CD8-positive, alpha-beta memory T cell (primary cell): ENCODE measurements around the gene ACTR5. TPM values are rescaled to one million over a fixed set of nuclear protein-coding genes. Genes with fewer than 3 reads are reported as not detected.

Experiments used
- CTCF ChIA-PET: fragments of 350-600 bp; sonication (Branson Sonifier 250); formaldehyde crosslinking; loops from one replicate; lab custom pipeline; 2021; ENCODE audit warnings: antibody characterized with exemption; lab: Charles Lee
- POLR2A ChIA-PET: fragments of 350-600 bp; sonication (Branson Sonifier 250); formaldehyde crosslinking; loops from one replicate; lab custom pipeline; 2021; ENCODE audit warnings: antibody characterized with exemption; lab: Charles Lee
- DNase-seq, 5 donors: peaks; one replicate each; pipeline versions ENCODE4 v3.0.0 to v3.0.0-alpha.2; 2020 to 2022; ENCODE audit warnings: mixed read lengths in 1 of 5
- H3K27ac ChIP-seq: one replicate; pipeline ENCODE4 v1.7.0; 2013; ENCODE audit warnings: low read depth, mild to moderate bottlenecking, low read length, moderate library complexity
- H3K27me3 ChIP-seq: 2 replicates; pipeline ENCODE4 v1.7.0; 2013; ENCODE audit warnings: low read length, mild to moderate bottlenecking; ENCODE audit not compliant: insufficient read depth, poor library complexity, severe bottlenecking
- H3K36me3 ChIP-seq: 2 replicates; pipeline ENCODE4 v1.7.0; 2013; ENCODE audit warnings: mild to moderate bottlenecking, low read length, moderate library complexity; ENCODE audit not compliant: insufficient read depth
- H3K4me1 ChIP-seq: 2 replicates; pipeline ENCODE4 v1.7.0; 2013; ENCODE audit warnings: mild to moderate bottlenecking, low read length, moderate library complexity; ENCODE audit not compliant: insufficient read depth
- H3K4me3 ChIP-seq: 2 replicates; pipeline ENCODE4 v1.7.0; 2013; ENCODE audit warnings: mild to moderate bottlenecking, low read length
- H3K9me3 ChIP-seq: 2 replicates; pipeline ENCODE4 v1.7.0; 2013; ENCODE audit warnings: mild to moderate bottlenecking, low read length
- H3K27ac Mint-ChIP-seq, 8 donors: one replicate each; pipeline ENCODE4 v1.8.0; 2020 to 2021; ENCODE audit warnings: mixed read lengths in 8 of 8, mild to moderate bottlenecking in 6 of 8, inconsistent platforms in 3 of 8, moderate library complexity in 3 of 8
- H3K27me3 Mint-ChIP-seq, 2 donors: one replicate each; pipeline ENCODE4 v1.8.0; 2020 to 2021; ENCODE audit warnings: mixed read lengths in 2 of 2, mild to moderate bottlenecking in 1 of 2, moderate library complexity in 1 of 2
- H3K36me3 Mint-ChIP-seq, 3 donors: one replicate each; pipeline ENCODE4 v1.8.0; 2020 to 2021; ENCODE audit warnings: mixed read lengths in 3 of 3, inconsistent platforms in 1 of 3, mild to moderate bottlenecking in 1 of 3
- H3K4me1 Mint-ChIP-seq, 3 donors: one replicate each; pipeline ENCODE4 v1.8.0; 2020 to 2021; ENCODE audit warnings: mixed read lengths in 3 of 3, inconsistent platforms in 1 of 3, mild to moderate bottlenecking in 1 of 3
- H3K4me3 Mint-ChIP-seq, 7 donors: one replicate each; pipeline ENCODE4 v1.8.0; 2020 to 2021; ENCODE audit warnings: mixed read lengths in 7 of 7, mild to moderate bottlenecking in 6 of 7, moderate library complexity in 4 of 7, inconsistent platforms in 2 of 7
- H3K9me3 Mint-ChIP-seq, 5 donors: one replicate each; pipeline ENCODE4 v1.8.0; 2020 to 2022; ENCODE audit warnings: mixed read lengths in 5 of 5, mild to moderate bottlenecking in 3 of 5, moderate library complexity in 2 of 5, inconsistent platforms in 1 of 5
- polyA plus RNA-seq: library from polyadenylated mRNA; unstranded; fragments of 300-500 nt; fragmentation: Illumina TruSeq; gene quantifications from one replicate; pipeline ENCODE4 v1.2.3, GENCODE V29; 2021
- total RNA-seq, 2 experiments: library from RNA; stranded (reverse); gene quantifications; one replicate each; pipeline ENCODE4 v1.2.3, GENCODE V29; 2021

The ACTR5 gene
- total and polyA plus RNA-seq, 3 experiments from 2014 or later, result 9.5 to 12.6 (median 12.2) TPM

GRCh38 chr20:38730167-38730988 lies 17.9 kb upstream of the ACTR5 start:
- H3K4me1 Mint-ChIP-seq, result peaks cover 49 to 58% (median 58%) of the 10 kb centered on the region in 3 donors
- no peak for DNase-seq
- H3K36me3 ChIP-seq, result no peaks in the 10 kb centered on the region
- H3K4me1 ChIP-seq, result peaks cover 56% of the 10 kb centered on the region
- H3K27ac Mint-ChIP-seq, result peak overlapping the region in 5 of 8 donors; percentile 19 to 84 (median 69)
- H3K9me3 Mint-ChIP-seq, result peaks cover 0 to 13% (median 5%) of the 10 kb centered on the region in 5 donors
- ChIA-PET POLR2A (no interaction called here), CTCF (interaction anchor here (0.7 to 2.5 kb wide), 11 partner anchors 8 to 232 kb away, joined by 3 to 10 read pairs (median 4); partner anchors contain the start of gene DHX35)
- H3K27me3 Mint-ChIP-seq, result peaks cover 91 to 98% of the 10 kb centered on the region in 2 donors
- H3K27ac ChIP-seq, result no peak overlapping the region
- peaks cover 88% of the 10 kb centered on the region for H3K27me3 ChIP-seq
- peak overlapping the region; percentile 81 for H3K4me3 ChIP-seq
- peak overlapping the region; percentile 61 to 85 (median 77) for H3K4me3 Mint-ChIP-seq
- no peaks in the 10 kb centered on the region for H3K9me3 ChIP-seq
- H3K36me3 Mint-ChIP-seq, result peaks cover 0 to 1% (median 0%) of the 10 kb centered on the region in 3 donors

- H3K27ac ChIP-seq, result no peak overlapping the region
- H3K4me1 ChIP-seq, result peaks cover 51% of the 10 kb centered on the region
- ChIA-PET POLR2A (no interaction called here), CTCF (interaction anchor here (0.7 to 2.5 kb wide), 9 partner anchors 9 to 164 kb away, joined by 3 to 10 read pairs (median 4); no protein-coding TSS in a partner anchor)
- H3K4me3 Mint-ChIP-seq, result peak overlapping the region; percentile 44 to 85 (median 77)
- peaks cover 0 to 1% (median 0%) of the 10 kb centered on the region in 3 donors for H3K36me3 Mint-ChIP-seq
- H3K27me3 ChIP-seq, result peaks cover 80% of the 10 kb centered on the region
- peak overlapping the region; percentile 81 for H3K4me3 ChIP-seq
- H3K27ac Mint-ChIP-seq, result peak overlapping the region in 5 of 8 donors; percentile 8 to 76 (median 69)
- peaks cover 43 to 52% (median 51%) of the 10 kb centered on the region in 3 donors for H3K4me1 Mint-ChIP-seq
- peaks cover 0 to 13% (median 5%) of the 10 kb centered on the region in 5 donors for H3K9me3 Mint-ChIP-seq
- H3K9me3 ChIP-seq, result no peaks in the 10 kb centered on the region
- peaks cover 90 to 99% of the 10 kb centered on the region in 2 donors for H3K27me3 Mint-ChIP-seq
- H3K36me3 ChIP-seq, result no peaks in the 10 kb centered on the region
- peak; percentile 64 to 81 (median 70) for DNase-seq
These were observed 17.1 kb upstream of the ACTR5 start for GRCh38 chr20:38730989-38731737.

- Mint-ChIP-seq H3K4me3 (peak overlapping the region in 6 of 7 donors; percentile 3 to 81 (median 72)), H3K4me1 (peaks cover 39 to 48% (median 47%) of the 10 kb centered on the region in 3 donors), H3K9me3 (peaks cover 0 to 13% (median 5%) of the 10 kb centered on the region in 5 donors), H3K36me3 (peaks cover 0 to 1% (median 0%) of the 10 kb centered on the region in 3 donors), H3K27me3 (peaks cover 88 to 96% of the 10 kb centered on the region in 2 donors), H3K27ac (no peak overlapping the region)
- H3K4me3 ChIP-seq, result no peak overlapping the region
- no peaks in the 10 kb centered on the region for H3K9me3 ChIP-seq
- H3K27ac ChIP-seq, result no peak overlapping the region
- POLR2A ChIA-PET, result no interaction called here
- DNase-seq, result peak in 1 of 5 donors; percentile 6
- CTCF ChIA-PET, result no interaction called here
- peaks cover 74% of the 10 kb centered on the region for H3K27me3 ChIP-seq
- peaks cover 45% of the 10 kb centered on the region for H3K4me1 ChIP-seq
- H3K36me3 ChIP-seq, result no peaks in the 10 kb centered on the region
These were observed 16.5 kb upstream of the ACTR5 start for GRCh38 chr20:38731738-38732113.

GRCh38 chr20:38732981-38733380 lies 15.3 kb upstream of the ACTR5 start:
- no peak overlapping the region for H3K4me3 ChIP-seq
- Mint-ChIP-seq H3K4me3 (no peak overlapping the region), H3K27ac (no peak overlapping the region), H3K36me3 (peaks cover 0 to 1% (median 0%) of the 10 kb centered on the region in 3 donors), H3K9me3 (peaks cover 0 to 5% (median 1%) of the 10 kb centered on the region in 5 donors), H3K27me3 (peaks cover 78 to 83% of the 10 kb centered on the region in 2 donors), H3K4me1 (peaks cover 27 to 35% (median 34%) of the 10 kb centered on the region in 3 donors)
- ChIA-PET CTCF (interaction anchor here (0.7 to 1.6 kb wide), 2 partner anchors 14 to 15 kb away, joined by 3 to 4 read pairs; partner anchors contain the start of gene ACTR5), POLR2A (no interaction called here)
- DNase-seq, result no peak
- peaks cover 33% of the 10 kb centered on the region for H3K4me1 ChIP-seq
- peaks cover 62% of the 10 kb centered on the region for H3K27me3 ChIP-seq
- H3K36me3 ChIP-seq, result no peaks in the 10 kb centered on the region
- no peak overlapping the region for H3K27ac ChIP-seq
- H3K9me3 ChIP-seq, result no peaks in the 10 kb centered on the region

- H3K4me3 ChIP-seq, result no peak overlapping the region
- no peak overlapping the region for H3K27ac ChIP-seq
- no peak for DNase-seq
- Mint-ChIP-seq H3K9me3 (peaks cover 0 to 3% (median 0%) of the 10 kb centered on the region in 5 donors), H3K36me3 (peaks cover 0 to 4% (median under 1%) of the 10 kb centered on the region in 3 donors), H3K4me1 (peaks cover 13 to 17% (median 15%) of the 10 kb centered on the region in 3 donors), H3K27me3 (peaks cover 65 to 73% of the 10 kb centered on the region in 2 donors), H3K27ac (peak overlapping the region in 1 of 8 donors; percentile 52), H3K4me3 (no peak overlapping the region)
- POLR2A ChIA-PET, result no interaction called here
- CTCF ChIA-PET, result interaction anchor here (0.8 kb wide), 1 partner anchor 13 kb away, joined by 3 read pairs; no protein-coding TSS in a partner anchor
- H3K4me1 ChIP-seq, result peaks cover 17% of the 10 kb centered on the region
- no peaks in the 10 kb centered on the region for H3K36me3 ChIP-seq
- no peaks in the 10 kb centered on the region for H3K9me3 ChIP-seq
- peaks cover 40% of the 10 kb centered on the region for H3K27me3 ChIP-seq
These were observed 13.1 kb upstream of the ACTR5 start for GRCh38 chr20:38735172-38735571.

- no peaks in the 10 kb centered on the region for H3K4me1 ChIP-seq
- POLR2A ChIA-PET, result no interaction called here
- H3K27me3 Mint-ChIP-seq, result peaks cover 51 to 72% of the 10 kb centered on the region in 2 donors
These were observed 10.4 kb upstream of the ACTR5 start for GRCh38 chr20:38737887-38738286.

GRCh38 chr20:38745757-38746156 lies 2.5 kb upstream of the ACTR5 start:
- H3K36me3 Mint-ChIP-seq, result peaks cover 2 to 12% (median 3%) of the 10 kb centered on the region in 3 donors
- Histone ChIP-seq H3K9me3 (no peaks in the 10 kb centered on the region), H3K27me3 (peaks cover 3% of the 10 kb centered on the region), H3K27ac (no peak overlapping the region), H3K4me1 (peaks cover 19% of the 10 kb centered on the region), H3K4me3 (no peak overlapping the region), H3K36me3 (no peaks in the 10 kb centered on the region)
- H3K9me3 Mint-ChIP-seq, result no peaks in the 10 kb centered on the region
- H3K4me3 Mint-ChIP-seq, result peak overlapping the region in 1 of 7 donors; percentile 13
- peaks cover 8 to 27% of the 10 kb centered on the region in 2 donors for H3K27me3 Mint-ChIP-seq
- ChIA-PET CTCF (no interaction called here), POLR2A (no interaction called here)
- DNase-seq, result no peak
- peak overlapping the region in 2 of 8 donors; percentile 55 to 60 for H3K27ac Mint-ChIP-seq
- H3K4me1 Mint-ChIP-seq, result peaks cover 18 to 29% (median 23%) of the 10 kb centered on the region in 3 donors

More at GRCh38 chr20:38737887-38738286, 10.4 kb upstream of the ACTR5 start:
- Mint-ChIP-seq H3K36me3 (peaks cover 0 to 7% (median 0%) of the 10 kb centered on the region in 3 donors), H3K4me1 (no peaks in the 10 kb centered on the region), H3K27ac (no peak overlapping the region), H3K4me3 (no peak overlapping the region), H3K9me3 (no peaks in the 10 kb centered on the region)
- Histone ChIP-seq H3K27ac (no peak overlapping the region), H3K36me3 (no peaks in the 10 kb centered on the region), H3K4me3 (no peak overlapping the region), H3K9me3 (no peaks in the 10 kb centered on the region), H3K27me3 (peaks cover 13% of the 10 kb centered on the region)
- CTCF ChIA-PET, result no interaction called here
- DNase-seq, result no peak
